Liver (tissue), 9 donors: Measurements from ENCODE around the gene RGP1. TPM values are rescaled to one million over a fixed set of nuclear protein-coding genes. Genes with fewer than 3 reads are reported as not detected.

Experiments
- DNase-seq: peaks from one replicate; pipeline ENCODE4 v3.0.0-alpha.2; 2017; ENCODE audit warnings: low spot score
- H3K27ac ChIP-seq, 2 donors: one replicate each; pipeline ENCODE4 v1.7.0; 2013; ENCODE audit warnings: inconsistent platforms in 2 of 2, low read length in 2 of 2, control low read depth in 1 of 2, low read depth in 1 of 2, mild to moderate bottlenecking in 1 of 2
- H3K27me3 ChIP-seq, 4 donors: one replicate each; pipeline versions ENCODE4 v1.6.1 to v1.7.0; 2013; ENCODE audit warnings: low read length in 3 of 4, inconsistent platforms in 1 of 4, mild to moderate bottlenecking in 1 of 4, moderate library complexity in 1 of 4; ENCODE audit not compliant: control insufficient read depth in 4 of 4, insufficient read depth in 4 of 4
- H3K36me3 ChIP-seq, 4 donors: one replicate each; pipeline versions ENCODE4 v1.6.1 to v1.7.0; 2013; ENCODE audit warnings: low read length in 3 of 4, mild to moderate bottlenecking in 3 of 4, low read depth in 1 of 4, moderate library complexity in 1 of 4; ENCODE audit not compliant: control insufficient read depth in 4 of 4, insufficient read depth in 3 of 4
- H3K4me1 ChIP-seq, 4 donors: one replicate each; pipeline versions ENCODE4 v1.6.1 to v1.7.0; 2013; ENCODE audit warnings: low read length in 3 of 4, mild to moderate bottlenecking in 3 of 4, moderate library complexity in 1 of 4; ENCODE audit not compliant: control insufficient read depth in 4 of 4, insufficient read depth in 4 of 4
- H3K4me3 ChIP-seq, 3 donors: one replicate each; pipeline versions ENCODE4 v1.6.1 to v1.7.0; 2013; ENCODE audit warnings: low read length in 3 of 3, control low read depth in 1 of 3, low read depth in 1 of 3, mild to moderate bottlenecking in 1 of 3
- H3K9ac ChIP-seq, 2 donors: one replicate each; pipeline ENCODE4 v1.7.0; 2013; ENCODE audit warnings: low read length in 2 of 2, mild to moderate bottlenecking in 2 of 2, moderate library complexity in 2 of 2, control low read depth in 1 of 2, low read depth in 1 of 2
- H3K9me3 ChIP-seq, 4 donors: one replicate each; pipeline versions ENCODE4 v1.6.1 to v1.7.0; 2013; ENCODE audit warnings: low read length in 3 of 4; ENCODE audit not compliant: control insufficient read depth in 4 of 4
- EGR1 ChIP-seq, 2 donors: IDR thresholded peaks; 2 replicates each; pipeline ENCODE4 v1.6.1; 2016 to 2018; ENCODE audit warnings: antibody characterized with exemption in 2 of 2, low read depth in 2 of 2
- FOXA1 ChIP-seq: IDR thresholded peaks from 2 replicates; pipeline ENCODE4 v1.6.1; 2016; ENCODE audit warnings: antibody characterized with exemption
- FOXA2 ChIP-seq: IDR thresholded peaks from 2 replicates; pipeline ENCODE4 v1.6.1; 2016; ENCODE audit warnings: antibody characterized with exemption
- GABPA ChIP-seq, 2 donors: IDR thresholded peaks in 1 of 2; conservative IDR thresholded peaks in 1 of 2; 2 replicates each; pipeline ENCODE4 v1.6.1; 2016; ENCODE audit warnings: antibody characterized with exemption in 2 of 2, mild to moderate bottlenecking in 1 of 2, moderate library complexity in 1 of 2
- HNF4A ChIP-seq, 2 donors: conservative IDR thresholded peaks; 2 replicates each; pipeline ENCODE4 v1.6.1; 2016; ENCODE audit warnings: antibody characterized with exemption in 2 of 2, mild to moderate bottlenecking in 2 of 2
- HNF4G ChIP-seq: IDR thresholded peaks from 2 replicates; pipeline ENCODE4 v1.6.1; 2016; ENCODE audit warnings: antibody characterized with exemption
- MAX ChIP-seq: IDR thresholded peaks from 2 replicates; pipeline ENCODE4 v1.6.1; 2016; ENCODE audit warnings: antibody characterized with exemption
- NR2F2 ChIP-seq: IDR thresholded peaks from 2 replicates; pipeline ENCODE4 v1.6.1; 2016; ENCODE audit warnings: antibody characterized with exemption
- RAD21 ChIP-seq, 2 donors: IDR thresholded peaks; 2 replicates each; pipeline ENCODE4 v1.6.1; 2016; ENCODE audit warnings: antibody characterized with exemption in 2 of 2, mild to moderate bottlenecking in 2 of 2
- REST ChIP-seq: IDR thresholded peaks from 2 replicates; pipeline ENCODE4 v1.6.1; 2016; ENCODE audit warnings: antibody characterized with exemption, mild to moderate bottlenecking
- RXRA ChIP-seq, 2 donors: IDR thresholded peaks; 2 replicates each; pipeline ENCODE4 v1.6.1; 2017 to 2018; ENCODE audit warnings: antibody characterized with exemption in 2 of 2, mild to moderate bottlenecking in 1 of 2
- SP1 ChIP-seq: IDR thresholded peaks from 2 replicates; pipeline ENCODE4 v1.6.1; 2018; ENCODE audit warnings: antibody characterized with exemption, mild to moderate bottlenecking
- TAF1 ChIP-seq: conservative IDR thresholded peaks from 2 replicates; pipeline ENCODE4 v1.6.1; 2016; ENCODE audit warnings: antibody characterized with exemption, mild to moderate bottlenecking
- WGBS: extraction: QIAGEN DNeasy Blood & Tissue Kit; methylation state at CpG from one replicate; pipeline ENCODE4 v1.1.7; 2013; 5-methylcytosine and 5-hydroxymethylcytosine counted together
- polyA plus RNA-seq, 2 donors: library from polyadenylated mRNA; stranded (reverse) in 1 of 2; unstranded in 1 of 2; fragments of 200-250 nt in 1 of 2; fragments of >200 nt in 1 of 2; fragmentation: Nextera tagmentation in 1 of 2; extraction: Ambion mirVana in 1 of 2; gene quantifications; one replicate each; pipeline versions ENCODE4 v1.2.1 to v1.2.3, GENCODE V29; 2013 to 2015
- total RNA-seq, 2 donors: library from RNA; depleted of rRNA; stranded (reverse); fragments of >200 nt; gene quantifications; one replicate each; pipeline ENCODE4 v1.2.3, GENCODE V29; 2014
- TF ChIP-seq, protein P1 (sequence below): IDR thresholded peaks from 2 replicates; pipeline ENCODE4 v1.6.1; 2016; ENCODE audit warnings: antibody characterized with exemption
- TF ChIP-seq, protein P2 (sequence below): fragments of 150-350 bp; IDR thresholded peaks from 2 replicates; pipeline ENCODE4 v1.5.1; 2017; ENCODE audit warnings: improper control_type of control experiment, low read depth, low read length; ENCODE audit not compliant: missing input control
- TF ChIP-seq, protein P3 (sequence below): IDR thresholded peaks from 2 replicates; pipeline ENCODE4 v1.6.1; 2016; ENCODE audit warnings: antibody characterized with exemption
- donor health status: healthy.
- donor health status: healthy.
- donor health status: healthy.
- donor health status: healthy.
- donor health status: healthy.

Gene RGP1
- total and polyA plus RNA-seq, 4 donors, result 2.6 to 10.7 (median 5.9) TPM

DNA sequence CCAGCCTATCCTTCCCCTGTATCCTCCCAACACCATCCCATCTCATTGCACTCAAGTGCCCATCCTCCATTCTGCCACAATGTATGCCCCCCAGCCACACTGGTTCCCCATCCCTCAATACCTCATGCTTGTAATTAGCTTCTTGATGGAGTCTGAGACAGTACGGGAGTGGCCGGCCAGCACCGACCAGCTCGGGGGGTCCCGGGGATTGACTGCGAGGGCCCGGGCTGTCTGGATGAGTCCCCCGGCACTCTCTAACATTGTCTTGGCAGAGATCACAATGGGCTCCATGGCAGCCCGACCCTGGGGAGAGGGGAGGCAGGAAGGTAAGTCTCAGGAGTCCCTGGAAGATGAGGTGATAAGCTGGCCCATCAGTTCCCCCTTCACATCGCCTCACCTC, 42.1 kb upstream of the RGP1 start:
- no peaks in the 10 kb centered on the region for H3K27me3 ChIP-seq
- H3K9ac ChIP-seq, result no peak overlapping the region
- H3K4me1 ChIP-seq, result no peaks in the 10 kb centered on the region
- H3K4me3 ChIP-seq, result no peak overlapping the region
- H3K9me3 ChIP-seq, result no peaks in the 10 kb centered on the region
- H3K27ac ChIP-seq, result no peak overlapping the region
- no peak for DNase-seq
- 95% methylated on average over 10 of the region's 10 CpGs for WGBS
- TF ChIP-seq RAD21 (IDR thresholded peaks at IDR 0.05) (no peak), RXRA (IDR thresholded peaks at IDR 0.05) (no peak), HNF4A (conservative IDR thresholded peaks at IDR 0.05) (no peak), EGR1 (IDR thresholded peaks at IDR 0.05; ENCODE audit: low read depth in 2 of 2) (no peak), HNF4G (no peak), FOXA2 (no peak), REST (no peak), TAF1 (no peak), FOXA1 (no peak), SP1 (no peak), GABPA (IDR thresholded peaks at IDR 0.05 in 1 of 2, conservative IDR thresholded peaks at IDR 0.05 in 1 of 2) (no peak)
- TF ChIP-seq, protein P1, sequence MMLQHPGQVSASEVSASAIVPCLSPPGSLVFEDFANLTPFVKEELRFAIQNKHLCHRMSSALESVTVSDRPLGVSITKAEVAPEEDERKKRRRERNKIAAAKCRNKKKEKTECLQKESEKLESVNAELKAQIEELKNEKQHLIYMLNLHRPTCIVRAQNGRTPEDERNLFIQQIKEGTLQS, result no peak
- H3K36me3 ChIP-seq, result peaks cover 45 to 92% (median 88%) of the 10 kb centered on the region in 4 donors

- H3K27ac ChIP-seq, result no peak overlapping the region
- no peaks in the 10 kb centered on the region for H3K4me1 ChIP-seq
- DNase-seq, result no peak
- TF ChIP-seq MAX, result no peak
- TF ChIP-seq SP1, result no peak
- TF ChIP-seq GABPA (IDR thresholded peaks at IDR 0.05 in 1 of 2, conservative IDR thresholded peaks at IDR 0.05 in 1 of 2), result no peak
- TF ChIP-seq TAF1, result no peak
- TF ChIP-seq, protein P1, result no peak
- TF ChIP-seq RAD21 (IDR thresholded peaks at IDR 0.05), result no peak
- TF ChIP-seq NR2F2, result no peak
- TF ChIP-seq, protein P2, sequence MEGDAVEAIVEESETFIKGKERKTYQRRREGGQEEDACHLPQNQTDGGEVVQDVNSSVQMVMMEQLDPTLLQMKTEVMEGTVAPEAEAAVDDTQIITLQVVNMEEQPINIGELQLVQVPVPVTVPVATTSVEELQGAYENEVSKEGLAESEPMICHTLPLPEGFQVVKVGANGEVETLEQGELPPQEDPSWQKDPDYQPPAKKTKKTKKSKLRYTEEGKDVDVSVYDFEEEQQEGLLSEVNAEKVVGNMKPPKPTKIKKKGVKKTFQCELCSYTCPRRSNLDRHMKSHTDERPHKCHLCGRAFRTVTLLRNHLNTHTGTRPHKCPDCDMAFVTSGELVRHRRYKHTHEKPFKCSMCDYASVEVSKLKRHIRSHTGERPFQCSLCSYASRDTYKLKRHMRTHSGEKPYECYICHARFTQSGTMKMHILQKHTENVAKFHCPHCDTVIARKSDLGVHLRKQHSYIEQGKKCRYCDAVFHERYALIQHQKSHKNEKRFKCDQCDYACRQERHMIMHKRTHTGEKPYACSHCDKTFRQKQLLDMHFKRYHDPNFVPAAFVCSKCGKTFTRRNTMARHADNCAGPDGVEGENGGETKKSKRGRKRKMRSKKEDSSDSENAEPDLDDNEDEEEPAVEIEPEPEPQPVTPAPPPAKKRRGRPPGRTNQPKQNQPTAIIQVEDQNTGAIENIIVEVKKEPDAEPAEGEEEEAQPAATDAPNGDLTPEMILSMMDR, result no peak
- no peak for TF ChIP-seq HNF4A (conservative IDR thresholded peaks at IDR 0.05)
- no peak for TF ChIP-seq FOXA1
- TF ChIP-seq, protein P3, sequence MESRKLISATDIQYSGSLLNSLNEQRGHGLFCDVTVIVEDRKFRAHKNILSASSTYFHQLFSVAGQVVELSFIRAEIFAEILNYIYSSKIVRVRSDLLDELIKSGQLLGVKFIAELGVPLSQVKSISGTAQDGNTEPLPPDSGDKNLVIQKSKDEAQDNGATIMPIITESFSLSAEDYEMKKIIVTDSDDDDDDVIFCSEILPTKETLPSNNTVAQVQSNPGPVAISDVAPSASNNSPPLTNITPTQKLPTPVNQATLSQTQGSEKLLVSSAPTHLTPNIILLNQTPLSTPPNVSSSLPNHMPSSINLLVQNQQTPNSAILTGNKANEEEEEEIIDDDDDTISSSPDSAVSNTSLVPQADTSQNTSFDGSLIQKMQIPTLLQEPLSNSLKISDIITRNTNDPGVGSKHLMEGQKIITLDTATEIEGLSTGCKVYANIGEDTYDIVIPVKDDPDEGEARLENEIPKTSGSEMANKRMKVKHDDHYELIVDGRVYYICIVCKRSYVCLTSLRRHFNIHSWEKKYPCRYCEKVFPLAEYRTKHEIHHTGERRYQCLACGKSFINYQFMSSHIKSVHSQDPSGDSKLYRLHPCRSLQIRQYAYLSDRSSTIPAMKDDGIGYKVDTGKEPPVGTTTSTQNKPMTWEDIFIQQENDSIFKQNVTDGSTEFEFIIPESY, result no peak
- TF ChIP-seq FOXA2, result no peak
- no peak for TF ChIP-seq REST
- peaks cover 55 to 94% (median 86%) of the 10 kb centered on the region in 4 donors for H3K36me3 ChIP-seq
- WGBS, result 95% methylated on average over 4 of the region's 4 CpGs
- no peaks in the 10 kb centered on the region for H3K9me3 ChIP-seq
- no peaks in the 10 kb centered on the region for H3K27me3 ChIP-seq
- H3K9ac ChIP-seq, result no peak overlapping the region
- no peak overlapping the region for H3K4me3 ChIP-seq
Measured at GRCh38 chr9:35708146-35708545, 40.9 kb upstream of the RGP1 start.
